Mucosa of rectum (tissue), 2 donors: ENCODE results near the gene CC2D2B.

Experiments
- H3K27ac ChIP-seq, 2 donors: one replicate each; pipeline ENCODE4 v1.7.0; 2013; ENCODE audit warnings: inconsistent platforms in 2 of 2, low read depth in 2 of 2, low read length in 2 of 2
- H3K27me3 ChIP-seq, 2 donors: one replicate each; pipeline ENCODE4 v1.7.0; 2013; ENCODE audit warnings: low read length in 2 of 2; ENCODE audit not compliant: control insufficient read depth in 2 of 2, insufficient read depth in 2 of 2
- H3K36me3 ChIP-seq, 2 donors: one replicate each; pipeline ENCODE4 v1.7.0; 2013; ENCODE audit warnings: low read length in 2 of 2; ENCODE audit not compliant: control insufficient read depth in 2 of 2, insufficient read depth in 2 of 2
- H3K4me1 ChIP-seq, 2 donors: one replicate each; pipeline ENCODE4 v1.7.0; 2013; ENCODE audit warnings: low read length in 2 of 2, mild to moderate bottlenecking in 1 of 2; ENCODE audit not compliant: control insufficient read depth in 2 of 2, insufficient read depth in 2 of 2
- H3K4me3 ChIP-seq, 2 donors: one replicate each; pipeline ENCODE4 v1.7.0; 2013; ENCODE audit warnings: low read length in 2 of 2
- H3K9ac ChIP-seq, 2 donors: one replicate each; pipeline ENCODE4 v1.7.0; 2013; ENCODE audit warnings: low read length in 2 of 2, low read depth in 1 of 2, mild to moderate bottlenecking in 1 of 2
- H3K9me3 ChIP-seq, 2 donors: one replicate each; pipeline ENCODE4 v1.7.0; 2013; ENCODE audit warnings: low read length in 2 of 2; ENCODE audit not compliant: control insufficient read depth in 2 of 2
- donor health status: healthy.
- donor health status: Normal muscosa, but diverticular disease.

Gene CC2D2B, protein sequence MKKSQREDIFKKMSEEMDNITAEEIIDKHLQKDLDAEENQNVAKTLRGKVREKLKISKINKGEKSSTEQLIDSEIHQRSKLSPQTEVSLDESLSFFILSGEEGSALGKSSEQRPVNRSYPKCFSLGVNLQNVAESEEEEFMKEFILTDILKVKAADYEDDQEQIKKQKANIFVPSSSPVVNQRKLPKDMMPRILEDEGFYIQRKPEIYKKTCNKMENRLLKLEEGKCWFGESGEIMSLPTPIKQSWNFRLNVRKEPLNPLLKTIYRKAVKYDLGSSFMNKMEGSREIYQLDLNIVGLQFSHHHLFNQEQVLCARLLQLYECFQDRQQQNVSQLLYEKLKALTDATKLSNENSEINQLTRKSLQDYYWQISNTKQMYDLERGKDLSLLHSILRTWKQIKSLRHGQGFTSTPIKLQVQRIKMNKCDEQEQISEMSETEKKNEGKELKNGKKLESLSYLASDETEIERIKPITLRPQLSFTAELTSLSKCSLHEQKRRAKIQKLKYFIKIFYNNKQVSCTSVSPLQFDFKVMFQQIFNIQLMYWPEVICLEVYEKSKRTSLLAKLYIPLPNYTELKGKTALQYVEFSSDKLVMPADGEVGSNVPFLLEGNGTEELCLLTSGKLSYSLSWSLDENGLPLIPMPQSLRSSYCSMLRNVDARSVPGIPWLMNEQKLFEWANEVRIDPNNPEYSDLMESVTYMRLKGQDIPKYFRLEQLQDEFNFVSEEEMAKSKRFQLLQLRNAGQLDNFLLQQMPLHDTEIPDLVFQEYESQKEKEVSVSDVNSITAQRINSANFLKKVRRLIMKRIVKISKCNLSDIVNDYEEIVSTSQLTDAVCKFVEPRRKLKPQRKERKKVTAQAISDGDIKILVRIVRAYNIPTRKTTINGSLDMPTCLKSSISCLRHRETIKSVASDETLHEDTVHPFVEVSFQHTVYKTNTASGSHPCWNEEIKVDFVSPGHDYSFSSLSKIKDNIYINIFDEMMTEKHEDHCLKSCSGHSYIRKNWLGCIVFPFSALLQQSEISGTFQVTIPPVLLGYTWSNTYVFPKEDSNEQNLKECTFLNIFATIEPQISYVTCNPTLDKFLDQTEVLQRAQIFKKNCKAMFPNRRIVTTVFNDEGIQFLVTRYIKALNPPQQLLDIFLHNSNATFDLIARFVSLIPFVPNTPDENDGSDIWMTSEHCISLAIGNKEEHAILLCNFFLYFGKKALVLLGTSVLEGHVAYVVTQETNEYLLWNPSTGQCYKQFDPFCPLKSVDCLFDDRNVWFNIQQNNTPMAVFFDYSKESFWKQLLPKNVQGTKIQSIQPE (N-terminal part only)

DNA sequence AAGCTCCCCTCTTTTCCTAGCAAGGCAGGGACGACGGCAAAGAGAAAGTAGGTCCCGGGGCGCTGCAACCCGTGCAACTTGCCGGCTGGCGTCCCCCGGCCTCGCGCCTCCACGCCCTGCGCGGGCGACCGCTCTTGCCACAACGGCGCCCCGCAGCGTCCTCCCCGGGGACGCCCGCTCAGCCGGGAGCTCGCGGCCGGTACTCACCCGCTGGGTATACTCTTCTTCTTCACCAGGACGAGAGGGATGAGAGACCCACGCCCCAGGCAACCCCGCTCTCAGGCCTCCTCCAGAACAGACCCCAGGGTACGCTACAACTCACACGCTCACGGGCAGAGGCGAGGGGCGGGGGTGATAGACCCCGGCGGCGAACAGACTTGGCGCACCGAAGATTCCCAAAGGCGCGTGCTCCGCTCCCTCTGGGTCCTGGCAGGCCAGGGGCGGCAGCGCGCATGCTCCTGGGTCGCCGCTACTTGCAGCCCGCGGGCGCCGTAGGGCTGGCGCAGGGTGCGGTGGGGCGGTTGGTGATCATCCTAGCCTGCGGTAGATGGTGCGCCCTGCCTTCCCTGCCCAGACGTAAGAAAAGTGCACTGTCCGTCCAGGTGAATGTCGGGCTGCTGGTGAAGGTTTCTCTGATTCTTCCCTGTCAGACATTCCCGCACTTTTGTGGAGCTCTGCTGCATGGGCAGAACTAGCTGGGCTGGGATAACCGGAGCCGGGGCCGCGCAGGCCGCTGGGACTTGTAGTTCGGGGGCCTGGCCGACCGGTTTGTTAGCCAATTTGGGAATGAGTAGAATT is at the start of gene CC2D2B:
TSS of gene CC2D2B (plus strand) at position 520 of the 798 bp plus-strand sequence. CDS start 3,349 bp downstream, outside the sequence.
- no peaks in the 10 kb centered on the region for H3K27me3 ChIP-seq

DNA sequence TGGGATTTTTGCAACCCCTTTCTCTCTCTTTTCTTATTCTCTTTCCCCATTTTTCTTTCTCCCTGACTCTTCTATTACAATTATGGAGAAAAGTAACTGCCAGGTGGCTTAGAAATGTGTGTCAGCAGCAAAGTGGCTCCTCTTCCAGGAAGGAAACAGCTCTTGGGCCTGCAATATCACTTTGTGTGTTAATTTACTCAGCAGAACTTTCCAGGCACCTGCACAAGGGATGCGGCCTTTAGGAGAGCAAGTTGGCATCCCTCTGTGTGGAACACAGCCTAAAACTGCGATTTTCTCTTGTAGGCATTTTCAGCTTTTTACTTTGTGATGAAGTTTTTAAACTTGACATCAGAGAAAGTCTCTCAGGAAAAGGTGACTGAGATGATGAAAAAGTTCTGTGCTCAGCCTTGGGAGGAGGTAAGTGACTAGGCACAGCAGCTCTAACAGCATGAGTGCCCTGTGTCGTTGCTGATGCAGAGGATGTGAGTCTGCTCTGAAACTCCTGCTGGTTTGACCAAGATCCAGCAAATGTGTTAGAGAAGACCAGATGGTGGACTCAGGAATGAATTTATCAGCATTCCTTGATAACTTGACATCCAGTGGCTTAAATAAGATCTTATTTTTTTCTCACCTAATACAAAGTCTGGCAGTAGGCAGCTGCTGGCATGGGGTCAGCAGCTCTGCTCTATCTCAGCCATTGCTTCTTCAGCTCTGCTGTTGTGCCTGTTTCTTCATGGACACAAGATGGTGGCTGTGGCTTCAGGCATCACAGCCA is 47.4 kb upstream of the CC2D2B start:
- Histone ChIP-seq H3K27me3 (no peaks in the 10 kb centered on the region), H3K9me3 (no peaks in the 10 kb centered on the region), H3K36me3 (peaks cover 0 to 7% of the 10 kb centered on the region in 2 donors), H3K27ac (no peak overlapping the region), H3K4me3 (no peak overlapping the region), H3K4me1 (no peaks in the 10 kb centered on the region), H3K9ac (no peak overlapping the region)

More for the DNA sequence above, at the start of gene CC2D2B:
- Histone ChIP-seq H3K9me3 (no peaks in the 10 kb centered on the region), H3K9ac (peak within 1 kb of the TSS; percentile 61 to 64), H3K4me3 (peak within 1 kb of the TSS; percentile 86 to 87), H3K36me3 (peaks cover 0 to 1% of the 10 kb centered on the region in 2 donors), H3K4me1 (peaks cover 0 to 6% of the 10 kb centered on the region in 2 donors), H3K27ac (peak within 1 kb of the TSS; percentile 70 to 77)

DNA sequence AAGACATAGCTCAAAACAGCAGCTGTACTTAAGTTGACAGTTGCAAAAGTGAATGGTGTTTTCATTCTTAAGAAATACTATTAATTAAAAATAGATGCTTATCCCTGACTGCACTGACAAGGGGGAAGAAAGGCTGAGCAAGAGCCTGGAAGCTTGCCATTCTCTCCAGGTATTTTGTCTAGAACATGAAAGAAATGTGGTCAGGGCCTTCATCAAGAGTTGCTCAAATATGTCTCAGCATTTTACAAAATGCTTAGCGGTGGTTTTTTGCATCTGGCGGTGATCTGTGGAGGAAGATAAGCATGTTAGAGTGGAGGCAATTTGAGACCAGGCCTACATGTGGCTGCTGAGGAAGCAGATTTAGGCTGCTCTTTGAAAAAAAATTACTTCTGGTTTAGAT is 46.4 kb upstream of the CC2D2B start:
- H3K27me3 ChIP-seq = no peaks in the 10 kb centered on the region
- peaks cover 0 to 10% of the 10 kb centered on the region in 2 donors for H3K36me3 ChIP-seq
- peaks cover 0 to 5% of the 10 kb centered on the region in 2 donors for H3K4me1 ChIP-seq
- H3K9me3 ChIP-seq = no peaks in the 10 kb centered on the region
- H3K27ac ChIP-seq = no peak overlapping the region
- no peak overlapping the region for H3K9ac ChIP-seq
- H3K4me3 ChIP-seq = no peak overlapping the region

DNA sequence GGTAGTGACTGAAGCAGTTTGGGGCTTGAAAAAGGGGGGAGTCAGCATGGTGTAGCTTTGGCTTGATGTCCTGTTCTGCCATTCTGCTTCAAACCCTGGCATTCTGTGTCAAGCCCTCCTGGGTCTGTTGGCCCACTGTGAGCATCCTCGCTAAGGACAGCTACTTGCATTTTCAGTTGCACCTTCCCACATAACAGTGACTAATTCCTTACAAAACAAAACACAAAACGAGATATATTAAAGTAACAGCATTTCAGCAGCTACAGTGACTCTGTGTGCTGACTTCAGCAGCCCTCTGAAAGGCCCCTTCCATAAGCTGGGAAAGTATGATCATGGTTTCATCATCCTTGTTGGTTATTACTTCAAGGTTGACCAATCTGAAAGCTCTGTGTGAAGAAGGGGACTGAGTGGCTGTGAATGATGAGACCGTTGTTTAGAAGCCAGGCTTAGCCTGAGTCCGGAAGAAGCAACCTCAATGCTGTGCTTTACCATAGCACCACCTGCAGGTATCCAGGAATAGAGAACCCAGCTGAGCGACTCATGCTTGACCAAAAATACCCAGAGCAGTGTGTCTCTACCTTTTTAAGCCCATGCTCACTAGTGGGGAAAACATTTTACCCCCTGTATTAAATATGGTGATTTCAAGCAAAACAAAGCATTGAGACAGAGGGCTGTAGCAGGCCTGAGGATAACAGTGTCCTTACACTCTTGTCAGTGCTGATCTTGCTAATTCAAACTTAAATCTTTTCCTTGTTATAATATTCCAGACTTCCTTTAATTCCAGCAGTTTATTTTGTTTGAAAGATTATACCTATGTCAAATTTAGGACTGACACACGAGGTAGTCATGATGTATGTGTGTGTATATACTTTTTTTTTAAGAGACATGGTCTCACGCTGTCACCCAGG is 42.6 kb upstream of the CC2D2B start:
- Histone ChIP-seq H3K9me3 (no peaks in the 10 kb centered on the region), H3K4me3 (no peak overlapping the region), H3K4me1 (peaks cover 0 to 6% of the 10 kb centered on the region in 2 donors), H3K9ac (no peak overlapping the region), H3K36me3 (peaks cover 4 to 11% of the 10 kb centered on the region in 2 donors), H3K27ac (peak overlapping the region in 1 of 2 donors; percentile 78), H3K27me3 (no peaks in the 10 kb centered on the region)

DNA sequence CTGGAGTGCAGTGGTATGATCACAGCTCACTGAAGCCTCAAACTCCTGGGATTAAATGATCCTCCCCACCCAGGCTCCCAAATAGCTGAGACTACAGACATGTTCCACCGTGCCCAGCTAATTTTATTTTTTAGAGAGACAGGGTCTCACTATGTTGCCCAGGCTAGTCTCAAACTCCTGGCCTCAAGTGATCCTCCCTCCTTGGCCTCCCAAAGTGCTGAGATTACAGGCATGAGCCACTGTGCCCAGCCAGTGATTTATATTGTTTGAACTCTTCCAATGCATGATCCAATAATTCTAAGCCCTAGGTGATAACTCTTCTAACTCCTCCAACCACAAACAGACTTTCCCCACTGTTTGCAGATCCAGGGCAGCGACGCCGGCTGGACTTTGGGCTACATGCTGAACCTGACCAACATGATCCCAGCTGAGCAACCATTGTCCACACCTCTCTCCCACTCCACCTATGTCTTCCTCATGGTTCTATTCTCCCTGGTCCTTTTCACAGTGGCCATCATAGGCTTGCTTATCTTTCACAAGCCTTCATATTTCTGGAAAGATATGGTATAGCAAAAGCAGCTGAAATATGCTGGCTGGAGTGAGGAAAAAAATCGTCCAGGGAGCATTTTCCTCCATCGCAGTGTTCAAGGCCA is 41.8 kb upstream of the CC2D2B start:
- no peaks in the 10 kb centered on the region for H3K9me3 ChIP-seq
- peaks cover 0 to 6% of the 10 kb centered on the region in 2 donors for H3K4me1 ChIP-seq
- no peak overlapping the region for H3K9ac ChIP-seq
- H3K27ac ChIP-seq = peak overlapping the region in 1 of 2 donors; percentile 78
- no peaks in the 10 kb centered on the region for H3K27me3 ChIP-seq
- peaks cover 7 to 10% of the 10 kb centered on the region in 2 donors for H3K36me3 ChIP-seq
- no peak overlapping the region for H3K4me3 ChIP-seq

DNA sequence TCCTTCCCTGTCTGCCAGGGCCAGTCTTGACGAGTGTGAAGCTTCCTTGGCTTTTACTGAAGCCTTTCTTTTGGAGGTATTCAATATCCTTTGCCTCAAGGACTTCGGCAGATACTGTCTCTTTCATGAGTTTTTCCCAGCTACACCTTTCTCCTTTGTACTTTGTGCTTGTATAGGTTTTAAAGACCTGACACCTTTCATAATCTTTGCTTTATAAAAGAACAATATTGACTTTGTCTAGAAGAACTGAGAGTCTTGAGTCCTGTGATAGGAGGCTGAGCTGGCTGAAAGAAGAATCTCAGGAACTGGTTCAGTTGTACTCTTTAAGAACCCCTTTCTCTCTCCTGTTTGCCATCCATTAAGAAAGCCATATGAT is 41.3 kb upstream of the CC2D2B start:
- H3K36me3 ChIP-seq = peaks cover 5 to 7% of the 10 kb centered on the region in 2 donors
- H3K27ac ChIP-seq = peak overlapping the region in 1 of 2 donors; percentile 78
- H3K9ac ChIP-seq = no peak overlapping the region
- H3K4me1 ChIP-seq = peaks cover 0 to 6% of the 10 kb centered on the region in 2 donors
- H3K27me3 ChIP-seq = no peaks in the 10 kb centered on the region
- H3K4me3 ChIP-seq = no peak overlapping the region
- no peaks in the 10 kb centered on the region for H3K9me3 ChIP-seq

DNA sequence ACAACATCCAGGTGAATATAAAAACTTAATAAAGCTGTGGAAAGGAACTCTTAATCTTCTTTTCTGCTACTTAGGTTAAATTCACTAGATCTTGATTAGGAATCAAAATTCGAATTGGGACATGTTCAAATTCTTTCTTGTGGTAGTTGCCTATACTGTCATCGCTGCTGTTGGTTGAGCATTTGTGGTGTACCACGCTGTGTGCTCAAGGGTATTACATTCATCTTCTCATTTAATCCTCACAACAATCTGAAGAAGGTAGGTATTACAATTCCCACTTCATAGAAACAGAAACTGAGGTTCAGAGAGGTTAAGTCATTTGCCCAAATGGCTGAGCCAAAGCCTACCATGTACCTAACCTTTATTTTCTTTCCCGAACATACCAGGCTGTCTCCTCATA is 39.9 kb upstream of the CC2D2B start:
- H3K27me3 ChIP-seq = no peaks in the 10 kb centered on the region
- H3K4me1 ChIP-seq = peaks cover 0 to 6% of the 10 kb centered on the region in 2 donors
- H3K9ac ChIP-seq = no peak overlapping the region
- peaks cover 4 to 13% of the 10 kb centered on the region in 2 donors for H3K36me3 ChIP-seq
- H3K4me3 ChIP-seq = no peak overlapping the region
- no peak overlapping the region for H3K27ac ChIP-seq
- H3K9me3 ChIP-seq = no peaks in the 10 kb centered on the region

DNA sequence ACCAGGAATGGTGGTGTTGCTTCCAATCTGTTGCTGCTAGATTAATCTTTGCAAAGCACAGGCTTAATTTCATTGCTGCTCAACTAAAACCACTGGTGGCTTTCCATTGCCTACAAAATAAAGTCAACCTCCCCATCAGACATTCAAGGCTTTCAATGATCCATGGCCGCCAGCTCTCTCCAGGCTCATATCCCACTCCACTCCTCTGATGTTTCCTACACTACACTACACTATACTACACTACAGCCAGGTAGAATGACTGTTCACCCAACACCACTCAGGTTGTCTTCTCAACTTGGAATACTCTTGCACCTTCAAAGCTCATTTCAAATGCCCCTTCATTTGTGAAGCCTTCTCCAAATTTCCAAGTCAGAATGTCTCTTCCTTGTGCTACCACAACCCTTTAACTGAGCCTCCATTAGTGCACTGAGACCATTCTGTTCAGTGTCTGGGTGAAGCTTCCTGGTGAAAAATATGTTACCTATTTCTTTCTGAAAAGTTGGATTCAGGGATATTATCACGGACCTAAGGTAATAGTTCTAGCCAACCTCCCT is 35.5 kb upstream of the CC2D2B start:
- H3K27me3 ChIP-seq = no peaks in the 10 kb centered on the region
- no peaks in the 10 kb centered on the region for H3K4me1 ChIP-seq
- H3K36me3 ChIP-seq = peaks cover 0 to 20% of the 10 kb centered on the region in 2 donors
- H3K4me3 ChIP-seq = no peak overlapping the region
- H3K9ac ChIP-seq = no peak overlapping the region
- peaks cover 0 to 3% of the 10 kb centered on the region in 2 donors for H3K9me3 ChIP-seq
- no peak overlapping the region for H3K27ac ChIP-seq
